Neural crest cell (in vitro differentiated cells): ENCODE measurements around the gene CDK2. TPM values are rescaled to one million over a fixed set of nuclear protein-coding genes. Genes with fewer than 3 reads are reported as not detected.

ENCODE experiments used
- DNase-seq: peaks from one replicate; pipeline ENCODE4 v3.0.0; 2021; ENCODE audit warnings: low read depth, mixed read lengths, low spot score
- H3K27ac Mint-ChIP-seq: one replicate; pipeline ENCODE4 v1.8.0; 2021; ENCODE audit warnings: mild to moderate bottlenecking, mixed read lengths; ENCODE audit not compliant: unreplicated experiment
- H3K27me3 Mint-ChIP-seq: 2 replicates; pipeline ENCODE4 v1.8.0; 2021; ENCODE audit warnings: low read depth, mild to moderate bottlenecking, mixed read lengths
- H3K36me3 Mint-ChIP-seq: 2 replicates; pipeline ENCODE4 v1.8.0; 2021; ENCODE audit warnings: low read depth, mild to moderate bottlenecking, mixed read lengths
- H3K4me1 Mint-ChIP-seq: 2 replicates; pipeline ENCODE4 v1.8.0; 2021; ENCODE audit warnings: mixed read lengths
- H3K4me3 Mint-ChIP-seq: one replicate; pipeline ENCODE4 v1.8.0; 2021; ENCODE audit warnings: mild to moderate bottlenecking, mixed read lengths
- H3K9me3 Mint-ChIP-seq: 2 replicates; pipeline ENCODE4 v1.8.0; 2021; ENCODE audit warnings: mixed read lengths
- CTCF ChIP-seq: fragments of 200-600 bp; sonication (generic); conservative IDR thresholded peaks from 2 replicates; pipeline ENCODE4 v1.5.0; 2021; ENCODE audit warnings: antibody characterized with exemption, mild to moderate bottlenecking
- total RNA-seq: library from RNA; stranded (reverse); gene quantifications from 2 replicates; pipeline ENCODE4 v1.2.1, GENCODE V29; 2021

Gene CDK2
- total RNA-seq, 1 donor from 2014 or later = 125 TPM

GRCh38 chr12:55925870-55926737 is 40.5 kb upstream of the CDK2 start:
- DNase-seq = no peak
- Mint-ChIP-seq H3K36me3 (no peaks in the 10 kb centered on the region), H3K4me1 (peaks cover 53% of the 10 kb centered on the region), H3K27me3 (peaks cover 4% of the 10 kb centered on the region), H3K27ac (peak overlapping the region; percentile 86), H3K9me3 (no peaks in the 10 kb centered on the region), H3K4me3 (peak overlapping the region; percentile 96)
- no peak for TF ChIP-seq CTCF

DNA sequence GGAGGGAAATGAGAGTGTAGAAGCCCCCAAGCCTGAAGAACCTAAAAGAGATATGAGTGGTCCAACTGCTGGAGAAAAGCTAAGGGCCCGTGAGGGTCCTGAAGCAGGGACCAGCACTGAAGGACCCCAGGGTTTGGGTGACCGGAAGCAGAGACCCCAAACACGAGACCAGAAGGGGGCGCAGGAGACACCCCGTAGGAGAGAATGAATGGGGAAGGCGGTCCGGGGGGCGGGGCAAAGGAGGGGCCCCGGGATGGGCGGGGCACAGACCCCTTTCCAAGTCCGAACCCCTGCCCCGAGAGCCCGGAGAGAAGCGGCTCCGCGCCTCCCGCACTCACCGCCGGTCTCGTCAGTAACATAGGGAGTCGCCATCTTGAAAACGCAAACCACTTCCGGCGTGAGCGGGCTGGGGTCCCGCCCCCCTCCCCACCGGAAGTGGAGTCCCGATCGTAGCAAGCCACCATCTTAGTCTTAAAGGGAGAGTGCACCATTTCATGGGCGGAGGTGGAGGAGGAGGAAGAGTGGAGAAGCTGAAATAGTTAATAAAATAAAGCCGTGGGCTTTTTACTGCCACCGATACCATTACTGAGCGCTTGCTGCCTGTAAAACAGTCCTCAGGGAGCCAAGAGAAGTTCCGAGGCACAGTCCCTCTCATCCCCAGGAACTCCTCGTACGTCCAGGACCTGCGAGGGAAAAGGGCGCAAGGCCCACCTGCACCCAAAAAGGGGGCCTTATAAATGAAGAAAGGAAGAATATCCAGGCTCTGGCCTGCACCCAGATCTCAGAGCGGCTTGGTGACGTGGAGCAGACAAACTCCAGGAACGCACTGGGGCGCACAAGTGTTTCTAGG is 39.7 kb upstream of the CDK2 start:
- no peaks in the 10 kb centered on the region for H3K36me3 Mint-ChIP-seq
- peak overlapping the region; percentile 96 for H3K4me3 Mint-ChIP-seq
- TF ChIP-seq CTCF = peak; percentile 81
- DNase-seq = peak; percentile 82
- H3K27ac Mint-ChIP-seq = peak overlapping the region; percentile 86
- peaks cover 11% of the 10 kb centered on the region for H3K27me3 Mint-ChIP-seq
- H3K4me1 Mint-ChIP-seq = peaks cover 59% of the 10 kb centered on the region
- no peaks in the 10 kb centered on the region for H3K9me3 Mint-ChIP-seq

DNA sequence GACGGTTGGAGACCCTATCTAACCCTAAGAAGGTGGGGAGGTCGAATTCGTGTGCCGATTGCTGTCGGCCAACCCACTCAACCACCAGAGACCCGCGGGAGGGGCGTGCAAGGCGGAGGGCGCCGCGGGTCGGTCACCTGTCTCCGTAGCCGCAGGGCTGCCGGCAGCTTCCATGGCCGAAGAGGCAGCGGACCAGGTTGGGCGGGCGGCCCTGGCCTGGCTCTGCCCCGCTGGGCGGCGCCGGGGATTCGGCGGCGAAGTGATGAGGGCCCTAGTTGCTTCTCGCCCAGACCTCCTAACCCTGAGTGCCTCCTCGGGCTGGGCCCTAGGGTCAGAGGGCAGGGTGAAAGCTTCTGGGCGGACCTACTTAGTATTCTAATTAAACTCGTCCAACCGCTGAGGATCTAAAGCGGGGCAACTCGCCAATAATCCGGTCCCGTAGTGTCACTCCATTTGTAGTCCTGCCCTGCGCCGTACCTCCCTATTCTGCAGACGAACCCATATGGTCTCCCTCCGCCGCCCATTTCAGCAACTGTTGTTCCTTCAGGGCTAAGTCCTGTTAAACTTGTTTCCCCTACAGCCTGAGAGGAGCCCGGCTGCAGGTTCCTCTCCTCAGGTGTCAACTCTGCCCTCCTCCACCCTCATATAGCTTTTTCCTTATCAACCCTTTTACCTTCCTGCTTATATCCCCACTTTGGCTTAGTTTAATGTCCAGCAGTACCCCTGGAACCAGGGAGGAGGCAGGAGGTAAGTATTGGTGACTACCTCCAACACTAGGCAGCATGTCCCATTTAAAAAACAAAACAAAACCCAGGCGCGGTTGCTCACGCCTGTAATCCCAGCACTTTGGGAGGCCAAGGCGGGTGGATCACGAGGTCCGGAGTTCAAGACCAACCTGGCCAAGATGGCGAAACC is 38.8 kb upstream of the CDK2 start, which contains the start of gene PYM1:
PYM1 (minus strand) TSS at position 307 of the 915 bp plus-strand sequence; CDS start at position 174, 133 bp downstream.
- Mint-ChIP-seq H3K4me3 (peak within 1 kb of the TSS; percentile 96), H3K4me1 (peaks cover 64% of the 10 kb centered on the region), H3K36me3 (no peaks in the 10 kb centered on the region), H3K27me3 (peaks cover 19% of the 10 kb centered on the region), H3K9me3 (no peaks in the 10 kb centered on the region), H3K27ac (peak within 1 kb of the TSS; percentile 39)
- DNase-seq = peak; percentile 58
- TF ChIP-seq CTCF = no peak

DNA sequence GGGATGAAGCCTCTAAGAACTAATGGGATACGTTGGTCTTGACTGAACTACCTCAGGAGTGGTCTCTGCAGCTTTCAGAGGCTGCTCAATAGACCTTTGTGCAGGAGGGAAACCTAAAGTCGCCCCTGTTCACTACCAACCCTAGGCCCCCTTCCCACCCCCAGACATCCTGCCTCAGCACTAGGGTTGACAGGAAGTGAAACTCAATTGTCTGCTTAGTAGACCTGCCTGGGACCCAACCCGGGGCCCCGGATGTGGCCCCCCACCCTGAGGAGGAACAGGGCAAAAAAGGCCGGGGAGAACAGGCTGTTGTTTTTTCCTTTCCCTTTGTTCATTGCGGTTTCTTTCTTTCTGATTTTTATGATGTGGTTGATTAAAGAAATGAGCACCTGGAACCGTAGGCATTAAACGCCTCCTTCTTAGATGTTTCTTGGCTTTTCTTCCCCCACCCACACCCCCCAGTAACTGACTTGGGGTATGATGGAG is 37.3 kb upstream of the CDK2 start:
- no peak for DNase-seq
- no peaks in the 10 kb centered on the region for H3K9me3 Mint-ChIP-seq
- peak overlapping the region; percentile 63 for H3K27ac Mint-ChIP-seq
- H3K4me1 Mint-ChIP-seq = peaks cover 59% of the 10 kb centered on the region
- no peak for TF ChIP-seq CTCF
- H3K36me3 Mint-ChIP-seq = no peaks in the 10 kb centered on the region
- H3K27me3 Mint-ChIP-seq = peaks cover 33% of the 10 kb centered on the region
- peak overlapping the region; percentile 58 for H3K4me3 Mint-ChIP-seq
